Endothelial cell of umbilical vein (primary cell): ENCODE measurements around the gene SLC12A7.

Source experiments
- CTCF ChIP-seq, 2 donors: IDR thresholded peaks; 1 replicate in 1 of 2; 2 replicates in 1 of 2; pipeline ENCODE4 v1.5.1; 2011; ENCODE audit warnings: low read length in 2 of 2, mild to moderate bottlenecking in 2 of 2, moderate library complexity in 2 of 2, control low read depth in 1 of 2, inconsistent platforms in 1 of 2, low read depth in 1 of 2; ENCODE audit not compliant: insufficient read depth in 1 of 2; ENCODE audit errors: extremely low read depth in 1 of 2
- EZH2 ChIP-seq: IDR thresholded peaks from 2 replicates; pipeline ENCODE4 v1.6.1; 2012; ENCODE audit warnings: borderline replicate concordance, low read depth, mild to moderate bottlenecking, moderate library complexity, low read length, inconsistent platforms; ENCODE audit not compliant: severe bottlenecking
- FOS ChIP-seq: IDR thresholded peaks from 2 replicates; pipeline ENCODE4 v1.6.1; 2011; ENCODE audit warnings: mild to moderate bottlenecking, low read length, moderate library complexity, borderline replicate concordance; ENCODE audit not compliant: insufficient read depth
- JUN ChIP-seq: IDR thresholded peaks from 2 replicates; pipeline ENCODE4 v1.6.1; 2011; ENCODE audit warnings: borderline replicate concordance, low read depth; ENCODE audit not compliant: insufficient read length, insufficient read depth
- MAX ChIP-seq: IDR thresholded peaks from 2 replicates; pipeline ENCODE4 v1.6.1; 2011; ENCODE audit not compliant: insufficient read depth, insufficient read length
- MYC ChIP-seq: IDR thresholded peaks from one replicate; pipeline ENCODE4 v1.6.1; 2011; ENCODE audit warnings: mild to moderate bottlenecking, low read depth, low read length
- POLR2A ChIP-seq: IDR thresholded peaks from 2 replicates; pipeline ENCODE4 v1.6.1; 2012; ENCODE audit warnings: low read depth, mild to moderate bottlenecking, control low read depth, low read length
- POLR2AphosphoS5 ChIP-seq: IDR thresholded peaks from 2 replicates; pipeline ENCODE4 v1.6.1; 2012; ENCODE audit warnings: low read depth, mild to moderate bottlenecking, control low read depth, low read length, moderate library complexity; ENCODE audit not compliant: insufficient read depth

- TF ChIP-seq POLR2A (no peak), CTCF (IDR thresholded peaks at IDR 0.05; ENCODE audit: extremely low read depth in 1 of 2, insufficient read depth in 1 of 2, low read depth in 1 of 2, low read length in 2 of 2) (no peak), MYC (no peak), POLR2AphosphoS5 (no peak), MAX (no peak), JUN (no peak), EZH2 (no peak), FOS (no peak)
Measured at GRCh38 chr5:1118738-1119137, 6.9 kb upstream of the SLC12A7 start.
